HL-60 (cell line): ENCODE results near the gene CYSRT1.

Experiments
- DNase-seq, 2 experiments: peaks; one replicate each; pipeline ENCODE4 v3.0.0-alpha.2; 2010 to 2020; ENCODE audit warnings: low read depth in 1 of 2, low spot score in 1 of 2
- H3K27ac ChIP-seq: fragments of 250-450 bp; sonication (Bioruptor Pico); replicated peaks from 2 replicates; pipeline ENCODE4 v1.5.1; 2020; ENCODE audit warnings: mild to moderate bottlenecking, moderate library complexity
- H3K27me3 ChIP-seq: fragments of 250-450 bp; sonication (Bioruptor Pico); 2 replicates; pipeline ENCODE4 v1.5.1; 2021; ENCODE audit warnings: mild to moderate bottlenecking, moderate library complexity; ENCODE audit not compliant: insufficient read depth, poor library complexity, severe bottlenecking
- H3K4me3 ChIP-seq: replicated peaks from 2 replicates; pipeline ENCODE4 v1.5.1; 2011; ENCODE audit warnings: mild to moderate bottlenecking, control low read depth, low read length; ENCODE audit not compliant: insufficient read depth
- GABPA ChIP-seq: IDR thresholded peaks from 2 replicates; pipeline ENCODE4 v1.6.1; 2012; ENCODE audit warnings: low read depth
- POLR2AphosphoS5 ChIP-seq: IDR thresholded peaks from 2 replicates; pipeline ENCODE4 v1.6.1; 2012; ENCODE audit warnings: low read depth
- SPI1 ChIP-seq: IDR thresholded peaks from 2 replicates; pipeline ENCODE4 v1.6.1; 2012; ENCODE audit warnings: low read depth, mild to moderate bottlenecking, borderline replicate concordance
- TF ChIP-seq, protein P1 (sequence below): IDR thresholded peaks from one replicate; pipeline ENCODE4 v1.5.1; 2011; ENCODE audit warnings: low read length, control low read depth, inconsistent platforms; ENCODE audit not compliant: insufficient read depth
- TF ChIP-seq, protein P2 (sequence below): IDR thresholded peaks from 2 replicates; pipeline ENCODE4 v1.6.1; 2012; ENCODE audit warnings: low read depth; ENCODE audit not compliant: insufficient replicate concordance

Gene CYSRT1

DNA sequence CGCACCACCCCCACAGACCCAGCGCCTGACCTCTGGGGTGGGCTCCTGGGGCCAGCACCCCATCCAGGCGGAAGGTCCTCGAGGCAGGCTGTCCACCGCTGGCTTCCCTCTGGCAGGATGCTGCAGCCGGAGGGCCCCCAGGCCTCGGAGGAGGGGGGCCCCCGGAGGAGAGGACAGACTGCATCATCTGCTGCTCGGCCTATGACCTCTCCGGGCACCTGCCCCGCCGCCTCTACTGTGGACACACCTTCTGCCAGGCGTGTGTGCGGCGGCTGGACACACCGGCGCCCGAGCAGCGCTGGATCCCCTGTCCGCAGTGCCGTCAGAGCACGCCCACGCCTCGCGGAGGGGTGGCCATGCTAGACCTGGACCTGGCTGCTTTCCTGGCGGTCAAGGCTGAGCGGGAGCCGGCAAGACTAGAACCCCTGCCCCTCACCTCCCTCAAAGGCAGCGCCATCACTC is 3.6 kb downstream of the CYSRT1 start:
- peaks cover 6% of the 10 kb centered on the region for H3K27me3 ChIP-seq
- DNase-seq: no peak
- TF ChIP-seq, protein P1, sequence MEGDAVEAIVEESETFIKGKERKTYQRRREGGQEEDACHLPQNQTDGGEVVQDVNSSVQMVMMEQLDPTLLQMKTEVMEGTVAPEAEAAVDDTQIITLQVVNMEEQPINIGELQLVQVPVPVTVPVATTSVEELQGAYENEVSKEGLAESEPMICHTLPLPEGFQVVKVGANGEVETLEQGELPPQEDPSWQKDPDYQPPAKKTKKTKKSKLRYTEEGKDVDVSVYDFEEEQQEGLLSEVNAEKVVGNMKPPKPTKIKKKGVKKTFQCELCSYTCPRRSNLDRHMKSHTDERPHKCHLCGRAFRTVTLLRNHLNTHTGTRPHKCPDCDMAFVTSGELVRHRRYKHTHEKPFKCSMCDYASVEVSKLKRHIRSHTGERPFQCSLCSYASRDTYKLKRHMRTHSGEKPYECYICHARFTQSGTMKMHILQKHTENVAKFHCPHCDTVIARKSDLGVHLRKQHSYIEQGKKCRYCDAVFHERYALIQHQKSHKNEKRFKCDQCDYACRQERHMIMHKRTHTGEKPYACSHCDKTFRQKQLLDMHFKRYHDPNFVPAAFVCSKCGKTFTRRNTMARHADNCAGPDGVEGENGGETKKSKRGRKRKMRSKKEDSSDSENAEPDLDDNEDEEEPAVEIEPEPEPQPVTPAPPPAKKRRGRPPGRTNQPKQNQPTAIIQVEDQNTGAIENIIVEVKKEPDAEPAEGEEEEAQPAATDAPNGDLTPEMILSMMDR: no peak
- TF ChIP-seq, protein P2, sequence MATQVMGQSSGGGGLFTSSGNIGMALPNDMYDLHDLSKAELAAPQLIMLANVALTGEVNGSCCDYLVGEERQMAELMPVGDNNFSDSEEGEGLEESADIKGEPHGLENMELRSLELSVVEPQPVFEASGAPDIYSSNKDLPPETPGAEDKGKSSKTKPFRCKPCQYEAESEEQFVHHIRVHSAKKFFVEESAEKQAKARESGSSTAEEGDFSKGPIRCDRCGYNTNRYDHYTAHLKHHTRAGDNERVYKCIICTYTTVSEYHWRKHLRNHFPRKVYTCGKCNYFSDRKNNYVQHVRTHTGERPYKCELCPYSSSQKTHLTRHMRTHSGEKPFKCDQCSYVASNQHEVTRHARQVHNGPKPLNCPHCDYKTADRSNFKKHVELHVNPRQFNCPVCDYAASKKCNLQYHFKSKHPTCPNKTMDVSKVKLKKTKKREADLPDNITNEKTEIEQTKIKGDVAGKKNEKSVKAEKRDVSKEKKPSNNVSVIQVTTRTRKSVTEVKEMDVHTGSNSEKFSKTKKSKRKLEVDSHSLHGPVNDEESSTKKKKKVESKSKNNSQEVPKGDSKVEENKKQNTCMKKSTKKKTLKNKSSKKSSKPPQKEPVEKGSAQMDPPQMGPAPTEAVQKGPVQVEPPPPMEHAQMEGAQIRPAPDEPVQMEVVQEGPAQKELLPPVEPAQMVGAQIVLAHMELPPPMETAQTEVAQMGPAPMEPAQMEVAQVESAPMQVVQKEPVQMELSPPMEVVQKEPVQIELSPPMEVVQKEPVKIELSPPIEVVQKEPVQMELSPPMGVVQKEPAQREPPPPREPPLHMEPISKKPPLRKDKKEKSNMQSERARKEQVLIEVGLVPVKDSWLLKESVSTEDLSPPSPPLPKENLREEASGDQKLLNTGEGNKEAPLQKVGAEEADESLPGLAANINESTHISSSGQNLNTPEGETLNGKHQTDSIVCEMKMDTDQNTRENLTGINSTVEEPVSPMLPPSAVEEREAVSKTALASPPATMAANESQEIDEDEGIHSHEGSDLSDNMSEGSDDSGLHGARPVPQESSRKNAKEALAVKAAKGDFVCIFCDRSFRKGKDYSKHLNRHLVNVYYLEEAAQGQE: no peak
- TF ChIP-seq POLR2AphosphoS5: no peak
- no peak for TF ChIP-seq GABPA
- TF ChIP-seq SPI1: no peak
- H3K4me3 ChIP-seq: no peak overlapping the region
- H3K27ac ChIP-seq: no peak overlapping the region

- no peak overlapping the region for H3K27ac ChIP-seq
- H3K4me3 ChIP-seq: no peak overlapping the region
- no peak for TF ChIP-seq SPI1
- TF ChIP-seq, protein P1: no peak
- TF ChIP-seq, protein P2: no peak
- no peak for TF ChIP-seq GABPA
- TF ChIP-seq POLR2AphosphoS5: no peak
- DNase-seq: no peak
- H3K27me3 ChIP-seq: peaks cover 8% of the 10 kb centered on the region
These were observed 4.3 kb downstream of the CYSRT1 start for GRCh38 chr9:137228968-137229896.

GRCh38 chr9:137229903-137230704 is 5.1 kb downstream of the CYSRT1 start:
- no peak for DNase-seq
- H3K4me3 ChIP-seq: no peak overlapping the region
- H3K27me3 ChIP-seq: peaks cover 12% of the 10 kb centered on the region
- no peak overlapping the region for H3K27ac ChIP-seq
- TF ChIP-seq SPI1: no peak
- TF ChIP-seq POLR2AphosphoS5: no peak
- TF ChIP-seq, protein P2: no peak
- no peak for TF ChIP-seq GABPA
- TF ChIP-seq, protein P1: no peak
